Measurements from ENCODE around the gene PRIM1.
"Not testable (repeated sequence)": the region's sequence is repeated elsewhere in the genome, so short reads cannot be mapped to it uniquely, and the experiment has no call there.

PRIM1 gene

GRCh38 chr12:56760460-56760859 lies 8.3 kb upstream of the PRIM1 start:
- DNase-seq (ENCODE audit: low spot score), result no peak

DNA sequence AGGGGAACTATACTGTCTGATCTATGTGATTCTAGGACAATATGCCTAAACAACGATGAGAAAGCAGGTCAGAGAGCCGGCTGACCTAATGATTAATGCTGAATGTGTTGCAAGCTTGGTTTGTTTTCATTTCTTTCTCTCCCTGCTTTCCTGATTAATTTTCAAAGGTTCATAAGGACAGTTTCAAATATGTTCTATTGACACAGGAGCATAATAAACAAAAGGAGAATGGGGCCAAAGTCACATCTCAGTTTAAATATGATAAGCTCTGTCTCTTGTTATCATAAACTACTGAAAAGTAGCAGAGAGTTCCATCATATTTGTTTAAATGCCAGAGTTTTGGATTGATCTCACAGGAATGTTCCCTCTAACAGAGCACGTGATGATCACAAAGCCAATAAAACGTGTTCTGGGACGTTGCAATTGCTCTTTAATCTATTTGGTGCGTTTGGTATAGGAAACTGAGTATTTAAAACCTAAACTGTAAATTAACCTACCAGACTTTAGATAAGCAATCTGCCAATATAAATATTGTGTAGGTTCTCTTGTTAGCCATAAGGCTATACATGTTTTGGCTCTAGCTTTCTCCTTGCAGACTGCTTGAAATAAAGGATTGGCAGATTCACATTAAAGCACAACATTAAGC lies 7.3 kb upstream of the PRIM1 start:
- no peak for DNase-seq (ENCODE audit: low spot score)

- DNase-seq (ENCODE audit: low spot score), result no peak
Measured at GRCh38 chr12:56758728-56759262, 6.7 kb upstream of the PRIM1 start.

DNA sequence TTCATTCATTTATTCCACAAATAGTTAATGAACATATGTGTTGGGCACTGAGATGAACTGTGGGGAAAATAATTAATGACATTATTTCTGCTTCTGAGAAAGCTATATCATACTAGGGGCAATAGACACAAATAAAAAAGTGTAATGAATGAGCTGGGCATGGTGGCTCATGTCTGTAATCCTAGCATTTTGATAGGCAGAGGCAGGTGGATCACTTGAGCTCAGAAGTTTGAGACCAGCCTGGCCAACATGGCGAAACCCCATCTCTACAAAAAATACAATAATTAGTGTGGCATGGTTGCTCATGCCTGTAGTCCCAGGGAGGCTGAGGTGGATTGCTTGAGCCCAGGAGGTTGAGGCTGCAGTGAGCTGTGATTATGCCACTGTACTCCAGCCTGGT lies 5.8 kb upstream of the PRIM1 start:
- not testable (repeated sequence) for DNase-seq (ENCODE audit: low spot score)

DNA sequence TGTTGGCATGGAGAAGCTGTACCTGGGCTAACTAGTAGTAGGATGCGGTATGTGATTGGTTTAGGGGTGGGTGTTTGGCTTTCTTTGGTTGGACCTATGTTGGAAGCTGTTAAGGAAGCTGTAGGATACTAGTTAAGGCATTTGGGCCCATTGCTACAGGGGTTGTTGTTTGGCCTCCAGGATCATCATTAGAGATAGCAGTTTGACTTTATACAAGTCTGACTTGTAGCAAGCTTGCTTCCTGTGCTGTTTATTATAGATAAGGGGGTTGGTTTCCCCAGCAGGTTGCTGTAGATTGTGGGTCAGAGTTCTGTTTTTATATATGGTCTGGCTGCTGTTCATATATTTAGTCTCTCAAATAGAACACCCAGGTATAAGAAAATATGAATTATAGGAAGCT lies 1.4 kb upstream of the PRIM1 start:
- DNase-seq (ENCODE audit: low spot score), result no peak

DNA sequence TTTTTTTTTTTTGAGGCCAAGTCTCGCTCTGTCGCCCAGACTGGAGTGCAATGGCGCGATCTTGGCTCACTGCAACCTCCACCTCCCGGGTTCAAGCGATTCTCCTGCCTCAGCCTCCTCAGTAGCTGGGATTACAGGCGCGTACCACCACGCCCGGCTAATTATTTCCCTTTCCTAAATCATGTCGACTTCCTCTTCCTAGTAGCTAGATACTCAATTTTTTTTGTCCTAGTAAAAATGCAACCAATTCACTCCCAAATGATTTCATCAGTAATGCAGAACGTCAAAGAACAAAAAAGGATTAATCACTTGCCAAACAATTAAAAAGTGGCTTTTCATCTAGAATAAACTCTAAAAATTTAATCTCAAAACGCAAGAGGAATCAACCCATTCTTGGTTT lies 1.5 kb downstream of the PRIM1 start:
- DNase-seq (ENCODE audit: low spot score), result not testable (repeated sequence)

- DNase-seq (ENCODE audit: low spot score), result no peak
Measured at GRCh38 chr12:56749853-56750252, 2.3 kb downstream of the PRIM1 start.

GRCh38 chr12:56749359-56749758 lies 2.8 kb downstream of the PRIM1 start:
- no peak for DNase-seq (ENCODE audit: low spot score)

- no peak for DNase-seq (ENCODE audit: low spot score)
Measured at GRCh38 chr12:56728139-56728861, 23.8 kb downstream of the PRIM1 start.

DNA sequence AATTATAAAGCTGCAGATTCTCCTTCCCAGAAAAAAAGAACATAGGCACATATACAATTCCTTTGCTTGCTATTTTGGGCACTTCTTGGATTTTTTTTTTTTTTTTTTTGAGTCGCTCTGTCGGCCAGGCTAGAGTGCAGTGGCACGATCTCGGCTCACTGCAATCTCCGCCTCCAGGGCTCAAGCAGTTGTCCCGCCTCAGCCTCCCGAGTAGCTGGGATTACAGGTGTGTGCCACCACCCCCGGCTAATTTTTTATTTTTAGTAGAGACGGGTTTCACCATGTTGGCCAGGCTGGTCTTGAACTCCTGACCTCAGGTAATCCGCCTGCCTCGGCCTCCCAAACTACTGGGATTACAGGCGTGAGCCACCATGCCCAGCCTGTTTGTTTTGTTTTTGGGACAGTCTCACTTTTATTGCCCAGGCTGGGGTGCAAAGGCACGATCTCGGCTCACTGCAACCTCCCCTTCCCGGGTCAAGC lies 25.9 kb downstream of the PRIM1 start:
- not testable (repeated sequence) for DNase-seq (ENCODE audit: low spot score)

- no peak for DNase-seq (ENCODE audit: low spot score)
Measured at GRCh38 chr12:56725723-56726102, 26.4 kb downstream of the PRIM1 start.

DNA sequence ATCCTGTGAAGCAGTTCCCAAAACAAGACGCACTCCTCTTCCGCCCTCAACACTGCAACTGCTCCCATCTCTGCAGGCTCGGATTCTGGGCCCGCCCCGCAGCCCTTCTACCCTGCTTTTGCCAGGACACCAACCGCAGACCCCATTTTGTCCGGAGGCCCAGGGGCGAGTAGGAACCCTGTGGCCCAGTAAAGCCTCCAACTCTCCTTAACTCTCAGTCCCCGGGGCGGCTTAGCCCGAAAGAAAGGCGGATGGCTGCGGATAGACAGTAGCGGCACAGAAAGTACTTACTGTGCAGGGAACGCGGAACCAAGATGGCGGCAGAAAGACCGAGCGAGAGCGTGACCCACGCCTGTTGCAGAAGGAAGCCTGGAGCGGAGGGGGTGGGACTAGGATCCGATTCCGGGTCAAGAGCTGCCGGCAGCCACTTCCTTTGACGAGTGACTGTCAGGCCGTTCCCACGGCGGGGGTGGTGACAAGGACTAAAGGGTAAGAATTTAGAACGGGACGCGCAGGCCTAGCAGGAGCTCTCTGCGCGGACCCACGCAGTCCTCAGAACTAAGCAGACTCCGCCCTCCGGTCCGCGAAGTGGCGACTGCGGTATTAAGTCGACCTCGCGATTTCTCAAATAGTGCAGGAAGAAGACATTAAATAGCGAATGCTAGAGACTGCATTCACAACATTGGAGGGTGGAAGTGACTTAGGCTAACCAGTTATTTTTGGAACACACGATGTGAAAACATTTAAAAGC lies 27.0 kb downstream of the PRIM1 start, which contains the start of gene NACA:
Gene NACA (minus strand): TSS at position 328 of the 751 bp plus-strand sequence. CDS start 778 bp downstream, outside the sequence.
- DNase-seq (ENCODE audit: low spot score), result peak; percentile 99

DNA sequence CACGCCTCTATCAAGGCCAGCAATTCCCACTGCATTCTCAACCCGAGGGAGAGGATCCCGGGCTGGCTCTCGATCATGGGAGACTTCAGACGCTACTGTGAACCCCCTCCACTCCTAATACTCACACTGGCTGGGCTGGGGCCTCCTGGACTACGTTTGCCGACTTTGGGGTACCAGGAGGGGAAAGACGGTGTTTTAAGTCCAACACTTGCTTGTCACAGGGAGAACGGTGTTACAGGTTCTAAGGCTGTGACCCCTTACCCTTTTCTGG lies 27.5 kb downstream of the PRIM1 start:
- DNase-seq (ENCODE audit: low spot score), result no peak

GRCh38 chr12:56723889-56724700 lies 28.0 kb downstream of the PRIM1 start:
- no peak for DNase-seq (ENCODE audit: low spot score)

GRCh38 chr12:56723352-56723751 lies 28.8 kb downstream of the PRIM1 start:
- no peak for DNase-seq (ENCODE audit: low spot score)

DNA sequence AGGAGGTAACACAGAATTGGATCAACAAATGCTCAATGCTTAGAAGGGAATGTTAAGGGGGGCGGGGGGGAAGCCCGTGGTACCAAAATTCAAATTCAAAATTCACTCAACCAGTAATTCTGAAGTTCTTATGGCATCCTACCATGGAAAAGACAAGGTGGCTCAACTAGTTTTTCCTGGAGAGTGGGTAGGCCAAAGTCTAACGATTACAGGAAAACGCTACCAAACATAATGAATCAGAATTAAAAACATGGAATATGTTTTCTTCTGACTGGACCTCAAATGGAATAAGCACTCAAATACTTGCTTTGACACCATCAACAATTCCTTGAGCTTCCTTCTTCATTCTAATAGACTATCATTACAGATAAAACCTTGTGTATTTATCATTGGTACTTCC lies 29.3 kb downstream of the PRIM1 start:
- no peak for DNase-seq (ENCODE audit: low spot score)

DNA sequence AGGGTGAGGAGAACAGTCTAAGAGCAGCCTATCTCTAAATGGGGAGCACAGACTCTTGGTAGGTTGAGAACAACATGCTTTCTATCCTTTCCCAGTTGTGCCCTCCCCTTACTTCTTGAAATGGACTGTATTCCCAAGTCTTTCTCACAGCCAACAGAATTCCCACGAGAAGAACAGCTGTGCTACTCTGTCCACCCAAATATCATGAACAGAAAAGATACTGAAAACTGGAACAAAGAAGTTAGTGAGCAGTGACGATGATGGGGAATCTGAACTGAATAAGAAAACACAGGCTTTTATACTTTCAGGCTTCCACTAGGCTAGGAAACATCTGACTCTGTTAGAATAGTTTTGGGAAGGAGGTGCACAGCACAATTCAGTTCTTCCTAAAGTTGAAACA lies 30.4 kb downstream of the PRIM1 start:
- no peak for DNase-seq (ENCODE audit: low spot score)

- DNase-seq (ENCODE audit: low spot score), result no peak
Measured at GRCh38 chr12:56721216-56721615, 30.9 kb downstream of the PRIM1 start.

- no peak for DNase-seq (ENCODE audit: low spot score)
Measured at GRCh38 chr12:56720731-56721151, 31.4 kb downstream of the PRIM1 start.

DNA sequence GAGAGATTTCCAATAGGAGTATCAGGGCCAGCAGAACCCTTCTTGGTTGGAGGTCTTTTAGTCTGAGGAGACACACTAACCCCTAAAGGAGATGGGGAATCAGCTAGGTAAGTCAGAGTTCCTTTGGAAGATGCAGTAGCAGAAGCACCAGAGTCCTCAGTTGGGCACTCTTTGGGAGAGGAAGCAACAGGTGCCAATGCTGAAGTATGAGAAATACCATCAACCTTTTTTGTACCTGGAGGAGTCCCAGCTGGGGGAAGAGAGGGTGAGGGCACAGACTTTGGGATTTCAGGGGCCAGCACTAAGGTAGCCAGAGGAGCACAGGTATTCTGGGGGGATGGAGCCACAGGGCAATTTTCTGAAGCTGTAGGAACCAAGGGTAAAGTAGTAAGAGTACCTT lies 33.1 kb downstream of the PRIM1 start:
- no peak for DNase-seq (ENCODE audit: low spot score)

DNA sequence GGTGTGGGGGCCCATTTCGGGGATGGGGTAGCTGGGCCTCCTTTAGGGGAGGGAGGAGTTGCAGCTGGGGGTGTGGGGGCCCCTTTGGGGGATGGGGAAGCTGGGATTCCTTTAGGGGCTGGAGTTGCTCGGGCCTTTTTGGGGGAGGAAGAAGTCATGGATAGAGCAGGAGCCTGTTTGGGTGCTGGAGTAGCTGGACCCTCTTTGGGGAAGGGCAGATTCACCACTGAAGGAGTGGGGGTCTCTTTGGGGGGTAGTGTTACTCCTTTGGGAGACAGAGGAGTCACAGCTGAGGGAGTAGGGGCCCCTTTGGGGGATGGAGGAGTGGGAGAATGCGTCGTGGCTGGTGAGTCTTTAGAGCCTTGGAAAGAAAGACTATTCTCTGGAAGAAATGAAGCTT lies 33.5 kb downstream of the PRIM1 start:
- DNase-seq (ENCODE audit: low spot score), result no peak

- no peak for DNase-seq (ENCODE audit: low spot score)
Measured at GRCh38 chr12:56718149-56718548, 34.0 kb downstream of the PRIM1 start.
